Right lobe of liver (tissue), 6 donors: ENCODE data around the gene CREB3L2. TPM values are rescaled to one million over a fixed set of nuclear protein-coding genes. Genes with fewer than 3 reads are reported as not detected.

Experiments
- ATAC-seq, 4 donors: fragments of 200-7000 bp; cut with Tn5 transposase; one replicate each; pipeline ENCODE4 v1.9.1; 2020; ENCODE audit warnings: mild to moderate bottlenecking in 4 of 4, moderate library complexity in 4 of 4
- DNase-seq, 3 donors: peaks; one replicate each; pipeline ENCODE4 v3.0.0-alpha.2; 2020
- H3K27ac ChIP-seq, 3 donors: fragments of 200-600 bp; one replicate each; pipeline ENCODE4 v1.8.0; 2022
- H3K27me3 ChIP-seq, 2 donors: fragments of 200-600 bp; one replicate each; pipeline ENCODE4 v1.8.0; 2022
- H3K36me3 ChIP-seq, 4 donors: fragments of 200-600 bp; sonication (generic) in 1 of 4; one replicate each; pipeline versions ENCODE4 v1.5.1 to v1.8.0; 2017 to 2022; ENCODE audit warnings: control low read depth in 1 of 4
- H3K4me1 ChIP-seq, 4 donors: fragments of 200-600 bp; sonication (generic) in 1 of 4; one replicate each; pipeline versions ENCODE4 v1.5.1 to v1.8.0; 2017 to 2022; ENCODE audit warnings: control low read depth in 1 of 4
- H3K4me3 ChIP-seq, 3 donors: fragments of 200-600 bp; one replicate each; pipeline ENCODE4 v1.8.0; 2022
- H3K9me3 ChIP-seq, 4 donors: fragments of 200-600 bp; sonication (generic) in 1 of 4; one replicate each; pipeline versions ENCODE4 v1.5.1 to v1.8.0; 2017 to 2022; ENCODE audit warnings: control low read depth in 1 of 4
- CTCF ChIP-seq, 4 donors: fragments of 200-600 bp in 3 of 4; fragments of 450-650 bp in 1 of 4; IDR thresholded peaks; one replicate each; pipeline versions ENCODE4 v1.5.1 to v1.8.0; 2016 to 2022; ENCODE audit warnings: antibody characterized with exemption in 4 of 4, mild to moderate bottlenecking in 2 of 4
- POLR2A ChIP-seq: fragments of 450-650 bp; IDR thresholded peaks from one replicate; pipeline ENCODE4 v1.6.1; 2017; ENCODE audit warnings: antibody characterized with exemption, mild to moderate bottlenecking
- WGBS: methylation state at CpG from one replicate; pipeline ENCODE4 v1.1.6; 2018; ENCODE audit warnings: low coverage, low lambda C conversion rate; ENCODE audit not compliant: insufficient coverage; ENCODE audit errors: missing lambda C conversion rate; 5-methylcytosine and 5-hydroxymethylcytosine counted together
- intact Hi-C, 2 donors: fragments of 100-400 bp; cut with DNase I; formaldehyde crosslinking; loops; one replicate each; pipeline versions ENCODE4 v1.11.2 to v1.14.1; 2022
- total RNA-seq, 6 experiments: library from RNA; depleted of rRNA in 2 of 6; stranded (reverse); fragments of >200 nt in 2 of 6; fragmentation: NEBNext Ultra II Directional in 3 of 6; extraction: Animal tissue kit (Norgen Biotek cat#: 25700) in 3 of 6; gene quantifications; one replicate each; pipeline versions ENCODE4 v1.1.0 to v1.2.4, GENCODE V29; 2016 to 2023
- donor health status: DM: no; HTN: yes; CAD: no.
- donor health status: DM: no; HTN: no; CAD: no.
- donor health status: DM: no; HTN: no; CAD: no.
- donor health status: DM: no; HTN: yes; CAD: no.
- donor health status: DM: no; HTN: yes; CAD: no.

Gene CREB3L2
- total RNA-seq, 6 experiments from 2014 or later: 11.5 to 29.9 (median 18.2) TPM

- H3K9me3 ChIP-seq: no peaks in the 10 kb centered on the region
- TF ChIP-seq POLR2A: no peak
- no peak for TF ChIP-seq CTCF (IDR thresholded peaks at IDR 0.05)
- no peaks in the 10 kb centered on the region for H3K27me3 ChIP-seq
- H3K4me1 ChIP-seq: no peaks in the 10 kb centered on the region
- ATAC-seq (no peak), DNase-seq (no peak)
- 82% methylated on average over 4 of the region's 4 CpGs for WGBS
- H3K4me3 ChIP-seq: no peak overlapping the region
- H3K36me3 ChIP-seq: peaks cover 0 to 47% (median 16%) of the 10 kb centered on the region in 4 donors
- intact Hi-C loops: no loop called here
- H3K27ac ChIP-seq: no peak overlapping the region
These were observed 126.1 kb downstream of the CREB3L2 start for GRCh38 chr7:137875746-137876145.

DNA sequence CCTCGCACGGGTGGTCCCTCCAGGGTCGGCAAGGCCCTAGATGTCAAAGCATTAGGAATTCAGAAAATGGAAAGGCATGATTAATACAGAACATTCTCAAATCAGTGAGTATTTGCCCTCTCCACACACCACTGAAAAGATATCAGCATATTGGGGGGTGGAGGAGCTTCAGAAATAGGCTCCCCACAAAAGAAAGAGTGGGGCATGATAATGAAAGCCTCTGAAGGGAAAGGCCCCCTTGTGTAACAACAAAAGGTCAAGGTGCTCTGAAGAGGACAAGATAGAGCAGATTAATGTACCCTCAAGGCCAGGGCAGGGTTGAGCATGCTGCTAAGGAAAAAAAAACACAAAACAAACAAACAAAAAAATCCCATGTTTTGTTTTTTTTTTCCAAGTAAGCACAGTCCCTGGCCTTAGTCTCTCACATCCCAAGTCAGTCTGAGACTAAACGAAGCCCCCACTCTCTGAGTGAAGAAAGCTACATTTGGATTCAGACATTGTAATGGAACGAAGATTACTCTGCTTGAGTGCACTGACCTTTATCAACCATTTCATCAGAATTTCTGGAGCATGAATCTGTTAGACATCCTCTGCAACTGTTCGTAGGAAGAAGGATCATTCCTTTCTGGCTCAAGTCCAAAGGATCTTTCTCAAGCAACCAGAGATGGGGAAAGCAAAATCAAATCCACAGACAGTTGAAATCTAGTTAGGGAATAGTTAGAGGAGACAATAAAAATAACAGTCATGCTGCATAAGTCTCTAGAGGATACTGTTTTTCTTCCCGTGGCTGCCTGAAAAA lies 127.7 kb downstream of the CREB3L2 start:
- Histone ChIP-seq H3K27ac (no peak overlapping the region), H3K9me3 (no peaks in the 10 kb centered on the region), H3K4me1 (no peaks in the 10 kb centered on the region), H3K4me3 (no peak overlapping the region), H3K27me3 (no peaks in the 10 kb centered on the region), H3K36me3 (peaks cover 0 to 32% (median 5%) of the 10 kb centered on the region in 4 donors)
- intact Hi-C loops: no loop called here
- WGBS: 86% methylated on average over 7 of the region's 7 CpGs
- no peak for ATAC-seq
- TF ChIP-seq CTCF (IDR thresholded peaks at IDR 0.05) (no peak), POLR2A (no peak)
- no peak for DNase-seq

DNA sequence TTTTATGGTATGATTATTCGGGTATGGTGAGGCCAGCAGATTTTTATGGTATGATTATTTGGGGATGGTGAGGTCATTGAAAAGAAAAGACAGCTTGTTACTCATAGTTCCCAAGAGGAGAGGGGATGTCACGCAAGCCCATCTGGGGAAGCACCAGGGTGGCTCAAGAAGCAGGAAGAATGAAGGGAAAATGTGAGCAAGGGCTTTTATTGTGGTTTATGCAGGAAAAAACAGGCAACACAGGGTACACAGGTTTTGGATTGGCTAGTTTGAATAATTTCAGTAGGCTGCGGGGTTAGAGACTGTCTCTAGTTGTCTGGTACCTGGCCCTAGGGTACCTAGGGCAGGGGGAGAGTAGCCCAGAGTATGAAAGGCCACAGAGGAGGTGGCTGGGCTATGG lies 128.4 kb downstream of the CREB3L2 start:
- DNase-seq: no peak
- intact Hi-C loops: no loop called here
- no peak for ATAC-seq
- no peaks in the 10 kb centered on the region for H3K27me3 ChIP-seq
- H3K27ac ChIP-seq: no peak overlapping the region
- peaks cover 0 to 25% (median 3%) of the 10 kb centered on the region in 4 donors for H3K36me3 ChIP-seq
- WGBS: 93% methylated on average over 3 of the region's 3 CpGs
- H3K9me3 ChIP-seq: no peaks in the 10 kb centered on the region
- no peaks in the 10 kb centered on the region for H3K4me1 ChIP-seq
- TF ChIP-seq CTCF (IDR thresholded peaks at IDR 0.05) (no peak), POLR2A (no peak)
- no peak overlapping the region for H3K4me3 ChIP-seq

DNA sequence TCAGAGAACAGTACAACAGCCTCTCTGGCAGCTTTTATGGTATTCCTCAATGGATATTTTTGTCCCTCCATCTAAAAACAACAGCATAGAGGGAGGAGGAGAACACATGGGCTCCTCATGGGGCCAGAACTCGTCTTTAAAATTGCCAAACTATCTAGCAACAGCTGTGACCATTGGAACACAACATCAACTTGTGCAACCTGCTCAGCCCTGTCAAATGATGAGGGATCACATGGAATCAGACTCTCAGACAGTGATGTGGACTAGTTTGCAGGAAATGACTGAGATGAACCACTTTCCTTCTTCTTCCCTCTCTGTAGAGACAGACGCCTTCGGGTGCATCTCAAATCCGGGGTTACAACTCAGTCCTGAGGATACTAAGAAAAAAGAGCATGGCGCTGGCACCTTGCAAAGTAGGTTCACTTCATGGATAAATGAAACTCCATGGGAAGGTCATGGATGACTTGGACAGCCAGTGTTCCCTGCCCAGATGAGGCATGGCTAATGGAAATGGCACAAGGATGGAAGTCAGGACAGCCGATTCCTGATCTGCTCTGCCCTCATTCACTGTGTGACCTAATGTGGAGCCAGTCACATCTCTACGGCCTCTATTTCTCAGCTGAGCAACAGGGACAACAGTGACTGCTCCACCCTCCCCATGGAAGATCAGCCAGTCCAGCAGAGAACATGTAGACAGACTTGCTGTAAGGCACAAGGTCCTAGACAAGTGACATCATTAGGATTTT lies 130.5 kb downstream of the CREB3L2 start:
- ATAC-seq (no peak), DNase-seq (no peak)
- no peaks in the 10 kb centered on the region for H3K4me1 ChIP-seq
- H3K27ac ChIP-seq: no peak overlapping the region
- H3K9me3 ChIP-seq: peaks cover 0 to 2% (median 0%) of the 10 kb centered on the region in 4 donors
- TF ChIP-seq CTCF (IDR thresholded peaks at IDR 0.05) (no peak), POLR2A (no peak)
- no peak overlapping the region for H3K4me3 ChIP-seq
- no peaks in the 10 kb centered on the region for H3K27me3 ChIP-seq
- H3K36me3 ChIP-seq: peaks cover 0 to 9% (median 2%) of the 10 kb centered on the region in 4 donors
- intact Hi-C loops: no loop called here
- 83% methylated on average over 3 of the region's 7 CpGs for WGBS
